A673 (cell line): ENCODE results near the gene BMPR1B.

Source experiments
- EZH2 ChIP-seq: fragments of 200-600 bp; sonication (generic); IDR thresholded peaks from 2 replicates; pipeline ENCODE4 v1.6.1; 2017; ENCODE audit warnings: borderline replicate concordance, low read depth, mild to moderate bottlenecking, mixed read lengths, antibody characterized with exemption, low read length; ENCODE audit not compliant: poor library complexity, severe bottlenecking
- TF ChIP-seq, protein P1 (sequence below): fragments of 300-800, 200-600 bp; sonication (generic); conservative IDR thresholded peaks from 2 replicates; pipeline ENCODE4 v1.5.1; 2017; ENCODE audit warnings: low read depth, mild to moderate bottlenecking, antibody characterized with exemption, low read length, moderate library complexity, mixed read lengths

DNA sequence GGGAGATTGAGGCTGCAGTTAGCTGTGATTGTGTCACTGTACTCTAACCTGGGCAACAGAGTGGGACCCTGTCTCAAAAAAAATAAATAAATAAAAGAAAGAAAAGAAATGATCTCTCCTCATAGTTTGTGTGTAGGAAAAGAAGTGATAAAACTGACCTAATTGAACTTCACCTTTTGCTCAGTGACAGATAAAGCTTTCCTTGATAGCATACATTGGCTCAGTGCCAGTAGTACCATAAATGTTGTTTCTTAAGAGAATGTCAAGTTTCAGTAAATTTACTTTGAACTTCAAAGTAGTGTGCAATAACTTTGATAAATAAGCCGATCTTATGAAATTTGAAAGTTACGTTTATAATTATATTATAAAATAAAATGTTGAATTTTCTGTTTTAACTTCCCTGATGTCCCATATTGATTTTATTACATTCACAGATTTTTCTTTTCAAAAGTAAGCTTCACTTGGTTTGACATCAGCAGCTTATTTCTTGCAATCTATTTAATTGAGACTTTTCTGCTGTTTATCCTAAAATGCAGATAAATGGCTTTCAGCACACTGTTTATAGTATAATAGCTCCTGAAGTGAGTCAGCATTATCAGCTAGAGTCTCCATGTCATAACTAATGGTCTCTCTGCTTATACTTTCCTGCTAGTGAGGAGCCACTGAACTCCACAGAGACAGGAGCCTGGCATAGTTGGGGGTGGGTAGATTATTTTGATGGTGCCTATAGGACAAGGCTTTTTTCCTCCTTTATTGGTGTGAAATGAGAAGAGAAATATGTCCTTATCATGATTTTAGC lies 330.1 kb downstream of the BMPR1B start:
- TF ChIP-seq, protein P1, sequence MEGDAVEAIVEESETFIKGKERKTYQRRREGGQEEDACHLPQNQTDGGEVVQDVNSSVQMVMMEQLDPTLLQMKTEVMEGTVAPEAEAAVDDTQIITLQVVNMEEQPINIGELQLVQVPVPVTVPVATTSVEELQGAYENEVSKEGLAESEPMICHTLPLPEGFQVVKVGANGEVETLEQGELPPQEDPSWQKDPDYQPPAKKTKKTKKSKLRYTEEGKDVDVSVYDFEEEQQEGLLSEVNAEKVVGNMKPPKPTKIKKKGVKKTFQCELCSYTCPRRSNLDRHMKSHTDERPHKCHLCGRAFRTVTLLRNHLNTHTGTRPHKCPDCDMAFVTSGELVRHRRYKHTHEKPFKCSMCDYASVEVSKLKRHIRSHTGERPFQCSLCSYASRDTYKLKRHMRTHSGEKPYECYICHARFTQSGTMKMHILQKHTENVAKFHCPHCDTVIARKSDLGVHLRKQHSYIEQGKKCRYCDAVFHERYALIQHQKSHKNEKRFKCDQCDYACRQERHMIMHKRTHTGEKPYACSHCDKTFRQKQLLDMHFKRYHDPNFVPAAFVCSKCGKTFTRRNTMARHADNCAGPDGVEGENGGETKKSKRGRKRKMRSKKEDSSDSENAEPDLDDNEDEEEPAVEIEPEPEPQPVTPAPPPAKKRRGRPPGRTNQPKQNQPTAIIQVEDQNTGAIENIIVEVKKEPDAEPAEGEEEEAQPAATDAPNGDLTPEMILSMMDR: no peak
- no peak for TF ChIP-seq EZH2
